ENCODE data around the gene GATA2.

Gene GATA2

DNA sequence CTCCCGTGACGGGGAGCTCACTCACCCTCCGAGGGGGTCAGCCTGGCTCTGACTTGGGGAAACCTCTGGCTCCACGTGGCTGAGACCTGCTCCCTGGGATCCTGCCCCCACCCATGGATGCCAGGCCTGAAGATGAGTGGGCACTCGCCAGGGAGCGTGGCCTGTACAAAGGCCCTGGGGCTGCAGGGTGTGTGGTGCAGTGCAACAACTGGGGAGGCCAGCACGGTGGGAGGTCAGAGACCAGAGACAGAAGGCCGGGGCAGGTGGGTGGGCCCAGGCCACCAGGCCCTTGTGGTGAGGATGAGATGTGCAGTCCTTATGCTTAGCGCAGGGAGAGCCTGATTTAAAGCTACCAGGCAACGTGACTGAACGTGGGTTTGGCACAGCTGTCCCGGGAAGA, 31.3 kb downstream of the GATA2 start:
- Histone ChIP-seq H3K4me3 (ENCODE audit: severe bottlenecking) (no peak overlapping the region), H3K9me3 (ENCODE audit: severe bottlenecking) (no peaks in the 10 kb centered on the region), H3K27me3 (ENCODE audit: insufficient read depth, poor library complexity, severe bottlenecking) (no peaks in the 10 kb centered on the region), H3K4me1 (ENCODE audit: insufficient read depth, poor library complexity, severe bottlenecking) (no peaks in the 10 kb centered on the region), H3K27ac (ENCODE audit: poor library complexity, severe bottlenecking) (no peak overlapping the region), H3K36me3 (ENCODE audit: low read depth) (no peaks in the 10 kb centered on the region)
- ATAC-seq (ENCODE audit: low read depth) (no peak), DNase-seq (ENCODE audit: low spot score) (no peak)
- TF ChIP-seq, protein P1, sequence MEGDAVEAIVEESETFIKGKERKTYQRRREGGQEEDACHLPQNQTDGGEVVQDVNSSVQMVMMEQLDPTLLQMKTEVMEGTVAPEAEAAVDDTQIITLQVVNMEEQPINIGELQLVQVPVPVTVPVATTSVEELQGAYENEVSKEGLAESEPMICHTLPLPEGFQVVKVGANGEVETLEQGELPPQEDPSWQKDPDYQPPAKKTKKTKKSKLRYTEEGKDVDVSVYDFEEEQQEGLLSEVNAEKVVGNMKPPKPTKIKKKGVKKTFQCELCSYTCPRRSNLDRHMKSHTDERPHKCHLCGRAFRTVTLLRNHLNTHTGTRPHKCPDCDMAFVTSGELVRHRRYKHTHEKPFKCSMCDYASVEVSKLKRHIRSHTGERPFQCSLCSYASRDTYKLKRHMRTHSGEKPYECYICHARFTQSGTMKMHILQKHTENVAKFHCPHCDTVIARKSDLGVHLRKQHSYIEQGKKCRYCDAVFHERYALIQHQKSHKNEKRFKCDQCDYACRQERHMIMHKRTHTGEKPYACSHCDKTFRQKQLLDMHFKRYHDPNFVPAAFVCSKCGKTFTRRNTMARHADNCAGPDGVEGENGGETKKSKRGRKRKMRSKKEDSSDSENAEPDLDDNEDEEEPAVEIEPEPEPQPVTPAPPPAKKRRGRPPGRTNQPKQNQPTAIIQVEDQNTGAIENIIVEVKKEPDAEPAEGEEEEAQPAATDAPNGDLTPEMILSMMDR (IDR thresholded peaks at IDR 0.05; ENCODE audit: poor library complexity, severe bottlenecking), result no peak

DNA sequence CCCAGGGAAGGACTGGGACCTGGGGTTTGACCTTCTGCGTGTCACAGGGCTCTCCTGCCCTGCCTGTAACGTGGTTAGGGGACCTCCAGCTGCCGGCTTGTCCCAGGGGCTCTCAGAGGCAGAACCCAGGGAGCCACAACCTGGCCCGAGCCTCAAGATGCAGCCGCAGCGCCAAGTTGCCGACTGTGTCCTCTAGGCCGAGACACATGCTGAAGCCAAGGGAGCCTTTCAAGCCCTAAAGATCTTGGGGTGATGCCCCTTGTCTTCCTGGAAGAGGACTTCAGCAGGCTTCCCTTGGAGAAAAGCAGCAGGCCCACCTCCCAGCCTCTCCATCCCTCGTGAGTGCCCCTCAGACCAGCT, 33.6 kb downstream of the GATA2 start:
- ATAC-seq (ENCODE audit: low read depth) (no peak), DNase-seq (ENCODE audit: low spot score) (no peak)
- H3K27me3 ChIP-seq (ENCODE audit: insufficient read depth, poor library complexity, severe bottlenecking), result no peaks in the 10 kb centered on the region
- no peaks in the 10 kb centered on the region for H3K9me3 ChIP-seq (ENCODE audit: severe bottlenecking)
- H3K36me3 ChIP-seq (ENCODE audit: low read depth), result no peaks in the 10 kb centered on the region
- no peaks in the 10 kb centered on the region for H3K4me1 ChIP-seq (ENCODE audit: insufficient read depth, poor library complexity, severe bottlenecking)
- TF ChIP-seq, protein P1 (IDR thresholded peaks at IDR 0.05; ENCODE audit: poor library complexity, severe bottlenecking), result no peak
- H3K27ac ChIP-seq (ENCODE audit: poor library complexity, severe bottlenecking), result no peak overlapping the region
- H3K4me3 ChIP-seq (ENCODE audit: severe bottlenecking), result no peak overlapping the region

DNA sequence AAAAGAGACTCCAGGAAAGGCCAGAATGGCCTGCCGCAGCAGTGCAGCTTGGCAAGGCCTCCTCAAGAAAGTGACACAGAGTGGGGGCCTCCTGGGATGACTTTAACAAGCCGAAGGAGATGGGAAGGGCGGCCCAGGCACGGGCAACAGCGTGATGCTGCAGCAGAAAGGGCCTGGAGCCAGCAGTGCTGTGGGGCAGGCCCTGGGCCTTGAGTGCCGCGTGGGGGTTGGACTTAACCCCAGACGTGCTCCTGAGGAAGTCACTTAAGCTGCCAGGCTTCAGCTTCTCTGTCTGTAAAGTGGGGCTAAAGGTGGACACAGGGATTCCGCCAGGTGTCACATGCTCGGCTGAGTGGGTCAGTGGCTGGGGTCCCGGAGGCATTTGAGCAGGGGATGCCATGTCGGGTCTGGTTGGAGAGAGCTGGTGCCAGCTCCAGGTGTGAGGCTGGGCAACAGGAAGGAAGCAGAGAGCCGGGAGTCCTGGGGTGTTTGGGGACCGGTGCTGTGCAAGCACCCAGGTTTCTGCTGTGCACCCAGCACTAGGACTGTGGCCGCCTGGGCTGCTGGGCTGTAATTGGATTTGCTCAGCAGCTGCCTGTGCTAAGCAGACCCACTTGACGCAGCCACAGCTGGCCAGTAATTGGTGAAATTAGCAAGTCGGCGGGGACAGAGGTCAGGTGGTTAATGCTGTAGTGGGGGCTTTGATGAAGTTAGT, 34.1 kb downstream of the GATA2 start:
- Histone ChIP-seq H3K36me3 (ENCODE audit: low read depth) (no peaks in the 10 kb centered on the region), H3K27ac (ENCODE audit: poor library complexity, severe bottlenecking) (no peak overlapping the region), H3K4me1 (ENCODE audit: insufficient read depth, poor library complexity, severe bottlenecking) (no peaks in the 10 kb centered on the region), H3K4me3 (ENCODE audit: severe bottlenecking) (no peak overlapping the region), H3K27me3 (ENCODE audit: insufficient read depth, poor library complexity, severe bottlenecking) (no peaks in the 10 kb centered on the region), H3K9me3 (ENCODE audit: severe bottlenecking) (no peaks in the 10 kb centered on the region)
- DNase-seq (ENCODE audit: low spot score), result no peak
- ATAC-seq (ENCODE audit: low read depth), result no peak
- TF ChIP-seq, protein P1 (IDR thresholded peaks at IDR 0.05; ENCODE audit: poor library complexity, severe bottlenecking), result no peak

DNA sequence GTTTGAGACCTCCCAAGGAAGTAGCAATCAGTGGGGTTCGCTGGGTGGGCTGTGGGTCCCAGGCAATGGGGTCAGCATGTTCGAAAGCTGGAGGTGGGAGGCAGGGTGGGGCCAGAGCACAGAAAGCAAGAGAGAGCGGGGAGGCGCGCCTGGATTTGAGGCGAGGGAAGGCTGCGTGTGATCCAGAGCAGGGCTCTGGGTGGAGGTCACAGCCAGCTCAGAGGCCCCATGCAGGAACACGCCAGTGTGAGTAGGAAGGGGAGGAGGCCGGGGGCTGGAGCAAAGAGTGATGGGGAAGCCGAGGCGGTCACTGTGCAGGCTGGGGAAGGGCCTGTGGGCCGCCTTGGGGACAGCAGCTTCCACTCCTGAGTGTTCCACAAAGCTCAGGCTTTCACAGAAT, 35.1 kb downstream of the GATA2 start:
- no peak for DNase-seq (ENCODE audit: low spot score)
- TF ChIP-seq, protein P1 (IDR thresholded peaks at IDR 0.05; ENCODE audit: poor library complexity, severe bottlenecking), result no peak
- Histone ChIP-seq H3K4me1 (ENCODE audit: insufficient read depth, poor library complexity, severe bottlenecking) (no peaks in the 10 kb centered on the region), H3K9me3 (ENCODE audit: severe bottlenecking) (no peaks in the 10 kb centered on the region), H3K27me3 (ENCODE audit: insufficient read depth, poor library complexity, severe bottlenecking) (no peaks in the 10 kb centered on the region), H3K27ac (ENCODE audit: poor library complexity, severe bottlenecking) (no peak overlapping the region), H3K36me3 (ENCODE audit: low read depth) (no peaks in the 10 kb centered on the region), H3K4me3 (ENCODE audit: severe bottlenecking) (no peak overlapping the region)
- no peak for ATAC-seq (ENCODE audit: low read depth)

Measured in RWPE2 (cell line).